ENCODE data around the gene INAFM2. TPM values are rescaled to one million over a fixed set of nuclear protein-coding genes. Genes with fewer than 3 reads are reported as not detected.

The INAFM2 gene
- total RNA-seq, 1 experiment from 2014 or later: 8.8 TPM

- ChIA-PET POLR2A (interaction anchor here (0.7 kb wide), 1 partner anchor 56 kb away, joined by 3 read pairs; no protein-coding TSS in a partner anchor), RAD21 (ENCODE audit: low non-redundant PET in 1 of 2, low total read pairs in 2 of 2, uncharacterized antibody in 2 of 2, unreplicated experiment in 2 of 2) (no interaction called here), CTCF (no interaction called here)
- Histone ChIP-seq H3K4me2 (ENCODE audit: low read length) (peak overlapping the region; percentile 87), H4K20me1 (ENCODE audit: insufficient read depth) (no peaks in the 10 kb centered on the region), H3K27me3 (ENCODE audit: insufficient read depth, low read length) (no peaks in the 10 kb centered on the region), H2AFZ (ENCODE audit: low read depth, low read length, poor library complexity, severe bottlenecking) (no peak overlapping the region), H3K9me2 (ENCODE audit: insufficient read depth) (no peaks in the 10 kb centered on the region), H3K4me3 (replicated peaks in 1 of 2; ENCODE audit: low read depth in 1 of 2, low read length in 2 of 2) (peak overlapping the region in 1 of 2 experiments; percentile 59; a peak in 1 of 4 replicates), H3K36me3 (ENCODE audit: control insufficient read depth in 1 of 2, insufficient read depth in 2 of 2, low read length in 2 of 2) (no peaks in the 10 kb centered on the region), H3K79me2 (ENCODE audit: insufficient read depth, low read length) (no peaks in the 10 kb centered on the region), H3K4me1 (ENCODE audit: control insufficient read depth in 1 of 2, insufficient read depth in 2 of 2, low read length in 2 of 2) (peaks cover 19 to 42% of the 10 kb centered on the region in 2 experiments), H3K9me3 (ENCODE audit: control insufficient read depth in 1 of 2, insufficient read depth in 1 of 2, low read depth in 1 of 2, low read length in 2 of 2) (no peaks in the 10 kb centered on the region), H3K9ac (ENCODE audit: low read length) (no peak overlapping the region), H3K27ac (ENCODE audit: low read depth, low read length) (peak overlapping the region; percentile 57; the same call in 1 of the 2 replicates)
- BruUV-seq (replicated peaks): no TSS peak
- TF ChIP-seq EZH2 (IDR thresholded peaks at IDR 0.05) (no peak), SRF (IDR thresholded peaks at IDR 0.05; ENCODE audit: low read depth) (no peak), ATF3 (IDR thresholded peaks at IDR 0.05) (no peak), FOSL1 (IDR thresholded peaks at IDR 0.05; ENCODE audit: low read depth) (no peak), SP1 (IDR thresholded peaks at IDR 0.05; ENCODE audit: low read depth) (no peak), ZNF274 (IDR thresholded peaks at IDR 0.05; ENCODE audit: low read depth, low read length) (no peak), POLR2A (IDR thresholded peaks at IDR 0.05; ENCODE audit: borderline replicate concordance, extremely low read depth, insufficient read depth, insufficient read length) (no peak), CEBPB (IDR thresholded peaks at IDR 0.05; ENCODE audit: low read depth) (no peak), EZH2phosphoT487 (IDR thresholded peaks at IDR 0.05; ENCODE audit: borderline replicate concordance) (no peak), CTCF (IDR thresholded peaks at IDR 0.05 in 2 of 3, conservative IDR thresholded peaks at IDR 0.05 in 1 of 3; ENCODE audit: borderline replicate concordance in 1 of 3, insufficient read depth in 1 of 3, low read depth in 2 of 3, low read length in 2 of 3) (no peak)
- TF ChIP-seq, protein P1, sequence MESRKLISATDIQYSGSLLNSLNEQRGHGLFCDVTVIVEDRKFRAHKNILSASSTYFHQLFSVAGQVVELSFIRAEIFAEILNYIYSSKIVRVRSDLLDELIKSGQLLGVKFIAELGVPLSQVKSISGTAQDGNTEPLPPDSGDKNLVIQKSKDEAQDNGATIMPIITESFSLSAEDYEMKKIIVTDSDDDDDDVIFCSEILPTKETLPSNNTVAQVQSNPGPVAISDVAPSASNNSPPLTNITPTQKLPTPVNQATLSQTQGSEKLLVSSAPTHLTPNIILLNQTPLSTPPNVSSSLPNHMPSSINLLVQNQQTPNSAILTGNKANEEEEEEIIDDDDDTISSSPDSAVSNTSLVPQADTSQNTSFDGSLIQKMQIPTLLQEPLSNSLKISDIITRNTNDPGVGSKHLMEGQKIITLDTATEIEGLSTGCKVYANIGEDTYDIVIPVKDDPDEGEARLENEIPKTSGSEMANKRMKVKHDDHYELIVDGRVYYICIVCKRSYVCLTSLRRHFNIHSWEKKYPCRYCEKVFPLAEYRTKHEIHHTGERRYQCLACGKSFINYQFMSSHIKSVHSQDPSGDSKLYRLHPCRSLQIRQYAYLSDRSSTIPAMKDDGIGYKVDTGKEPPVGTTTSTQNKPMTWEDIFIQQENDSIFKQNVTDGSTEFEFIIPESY (IDR thresholded peaks at IDR 0.05; ENCODE audit: extremely low read depth, insufficient replicate concordance, low read length): no peak
- ATAC-seq (no peak), DNase-seq (ENCODE audit: low read depth, low spot score) (no peak)
- intact Hi-C loops (cut with micrococcal nuclease): no loop called here
These were observed 41.7 kb upstream of the INAFM2 start for GRCh38 chr15:40281801-40282146.

All from HCT116 (cell line).